NCI-H2171 (cell line): ENCODE data around the gene SORBS1.

Experiments used
- DNase-seq: peaks from one replicate; lab custom pipeline; 2025; lab: John Stamatoyannopoulos, UW

SORBS1 gene

GRCh38 chr10:95513941-95514392, 47.2 kb downstream of the SORBS1 start:
- DNase-seq = no peak

- no peak for DNase-seq
These were observed 48.1 kb downstream of the SORBS1 start for GRCh38 chr10:95513008-95513589.

GRCh38 chr10:95511314-95511713, 49.9 kb downstream of the SORBS1 start:
- no peak for DNase-seq

- no peak for DNase-seq
These were observed 51.9 kb downstream of the SORBS1 start for GRCh38 chr10:95509251-95509650.

GRCh38 chr10:95508730-95509129, 52.4 kb downstream of the SORBS1 start:
- DNase-seq = no peak

- DNase-seq = no peak
These were observed 55.0 kb downstream of the SORBS1 start for GRCh38 chr10:95506056-95506737.

- DNase-seq = no peak
These were observed 55.5 kb downstream of the SORBS1 start for GRCh38 chr10:95505641-95506040.

- DNase-seq = no peak
These were observed 56.0 kb downstream of the SORBS1 start for GRCh38 chr10:95505084-95505610.

GRCh38 chr10:95504246-95504691, 56.9 kb downstream of the SORBS1 start:
- no peak for DNase-seq

- DNase-seq = no peak
These were observed 57.6 kb downstream of the SORBS1 start for GRCh38 chr10:95503526-95503925.

- no peak for DNase-seq
These were observed 58.2 kb downstream of the SORBS1 start for GRCh38 chr10:95503001-95503400.

- DNase-seq = no peak
These were observed 58.8 kb downstream of the SORBS1 start for GRCh38 chr10:95502377-95502776.

GRCh38 chr10:95501203-95502094, 59.7 kb downstream of the SORBS1 start:
- no peak for DNase-seq

GRCh38 chr10:95500649-95501048, 60.5 kb downstream of the SORBS1 start:
- DNase-seq = no peak

- no peak for DNase-seq
These were observed 61.1 kb downstream of the SORBS1 start for GRCh38 chr10:95500097-95500496.

- DNase-seq = no peak
These were observed 61.6 kb downstream of the SORBS1 start for GRCh38 chr10:95499482-95499989.

GRCh38 chr10:95496951-95497350, 64.2 kb downstream of the SORBS1 start:
- DNase-seq = no peak

- no peak for DNase-seq
These were observed 64.8 kb downstream of the SORBS1 start for GRCh38 chr10:95496246-95496911.

- no peak for DNase-seq
These were observed 67.3 kb downstream of the SORBS1 start for GRCh38 chr10:95493862-95494261.

- no peak for DNase-seq
These were observed 73.2 kb downstream of the SORBS1 start for GRCh38 chr10:95487994-95488393.

GRCh38 chr10:95485056-95485844, 75.9 kb downstream of the SORBS1 start:
- DNase-seq = no peak
